NB4 (cell line): ENCODE measurements around the gene GRIA1.

ENCODE experiments used
- POLR2A ChIP-seq: IDR thresholded peaks from 2 replicates; pipeline ENCODE4 v1.6.1; 2011; ENCODE audit warnings: mild to moderate bottlenecking; ENCODE audit not compliant: insufficient read length; ENCODE audit errors: extremely low read depth
- TF ChIP-seq, protein P1 (sequence below): IDR thresholded peaks from one replicate; pipeline ENCODE4 v1.5.1; 2012; ENCODE audit warnings: low read depth, low read length
- TF ChIP-seq, protein P2 (sequence below): IDR thresholded peaks from 2 replicates; pipeline ENCODE4 v1.6.1; 2011; ENCODE audit warnings: low read depth, low read length

DNA sequence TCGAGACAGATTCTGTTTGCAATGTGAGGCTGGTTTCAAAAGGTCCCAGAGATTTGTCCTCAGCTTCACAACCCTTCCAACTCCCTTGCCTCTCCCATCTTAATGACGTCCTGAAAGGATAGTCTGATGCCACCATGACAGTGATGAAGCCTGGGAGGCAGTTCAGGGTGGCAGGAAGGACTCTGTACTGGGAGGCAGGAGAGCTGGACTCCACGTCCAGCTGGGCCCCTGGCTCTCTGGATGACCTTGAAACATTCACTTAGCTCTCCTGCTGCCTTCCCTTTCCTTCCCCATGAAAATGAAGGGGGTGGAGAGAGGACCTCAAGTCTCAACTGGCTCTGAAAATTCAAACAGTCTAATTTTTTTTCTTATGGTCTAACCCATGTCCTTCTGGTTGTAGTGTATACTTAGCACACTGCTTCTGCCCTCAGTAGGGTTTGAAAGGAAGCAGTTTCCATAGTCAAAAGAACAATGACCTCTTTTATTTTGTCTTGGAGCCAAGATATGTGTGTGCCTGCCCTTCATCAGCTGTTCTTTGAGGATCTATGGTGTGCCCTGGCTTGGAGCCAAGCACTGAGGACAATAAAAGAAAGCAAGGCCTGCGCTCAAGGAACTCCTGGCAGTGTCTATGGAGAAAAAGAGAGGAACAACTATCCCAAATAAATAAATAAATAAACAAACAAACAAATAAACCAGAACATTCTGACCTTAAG is 188.3 kb downstream of the GRIA1 start:
- TF ChIP-seq, protein P1, sequence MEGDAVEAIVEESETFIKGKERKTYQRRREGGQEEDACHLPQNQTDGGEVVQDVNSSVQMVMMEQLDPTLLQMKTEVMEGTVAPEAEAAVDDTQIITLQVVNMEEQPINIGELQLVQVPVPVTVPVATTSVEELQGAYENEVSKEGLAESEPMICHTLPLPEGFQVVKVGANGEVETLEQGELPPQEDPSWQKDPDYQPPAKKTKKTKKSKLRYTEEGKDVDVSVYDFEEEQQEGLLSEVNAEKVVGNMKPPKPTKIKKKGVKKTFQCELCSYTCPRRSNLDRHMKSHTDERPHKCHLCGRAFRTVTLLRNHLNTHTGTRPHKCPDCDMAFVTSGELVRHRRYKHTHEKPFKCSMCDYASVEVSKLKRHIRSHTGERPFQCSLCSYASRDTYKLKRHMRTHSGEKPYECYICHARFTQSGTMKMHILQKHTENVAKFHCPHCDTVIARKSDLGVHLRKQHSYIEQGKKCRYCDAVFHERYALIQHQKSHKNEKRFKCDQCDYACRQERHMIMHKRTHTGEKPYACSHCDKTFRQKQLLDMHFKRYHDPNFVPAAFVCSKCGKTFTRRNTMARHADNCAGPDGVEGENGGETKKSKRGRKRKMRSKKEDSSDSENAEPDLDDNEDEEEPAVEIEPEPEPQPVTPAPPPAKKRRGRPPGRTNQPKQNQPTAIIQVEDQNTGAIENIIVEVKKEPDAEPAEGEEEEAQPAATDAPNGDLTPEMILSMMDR = no peak
- TF ChIP-seq POLR2A = no peak
- TF ChIP-seq, protein P2, sequence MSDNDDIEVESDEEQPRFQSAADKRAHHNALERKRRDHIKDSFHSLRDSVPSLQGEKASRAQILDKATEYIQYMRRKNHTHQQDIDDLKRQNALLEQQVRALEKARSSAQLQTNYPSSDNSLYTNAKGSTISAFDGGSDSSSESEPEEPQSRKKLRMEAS = no peak
